HG03378 (cell line): ENCODE measurements around the gene FANCC.

ENCODE experiments used
- ATAC-seq: cut with Tn5 transposase; IDR thresholded peaks from one replicate; pipeline ENCODE4 v1.9.1; 2021; ENCODE audit warnings: mild to moderate bottlenecking, moderate library complexity; ENCODE audit not compliant: unreplicated experiment

FANCC gene

DNA sequence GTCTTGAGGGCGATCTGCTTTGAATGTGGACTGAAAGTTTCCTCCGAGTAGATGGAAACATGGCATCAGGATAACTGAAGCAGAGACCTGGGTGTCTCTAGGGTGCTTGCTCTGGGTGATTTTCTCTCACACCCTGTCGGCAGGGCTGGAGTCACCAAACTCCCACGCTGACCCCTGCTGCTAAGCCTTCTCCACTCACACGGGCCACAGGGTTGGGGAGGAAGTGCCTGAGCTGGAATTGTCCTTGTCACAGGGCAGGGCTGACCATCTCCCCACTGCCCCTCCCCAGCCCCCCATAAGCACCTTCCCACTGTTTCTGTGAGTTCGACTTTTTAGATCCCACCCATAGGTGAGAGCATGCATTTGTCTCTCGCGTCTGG, 212.9 kb downstream of the FANCC start:
- no peak for ATAC-seq

DNA sequence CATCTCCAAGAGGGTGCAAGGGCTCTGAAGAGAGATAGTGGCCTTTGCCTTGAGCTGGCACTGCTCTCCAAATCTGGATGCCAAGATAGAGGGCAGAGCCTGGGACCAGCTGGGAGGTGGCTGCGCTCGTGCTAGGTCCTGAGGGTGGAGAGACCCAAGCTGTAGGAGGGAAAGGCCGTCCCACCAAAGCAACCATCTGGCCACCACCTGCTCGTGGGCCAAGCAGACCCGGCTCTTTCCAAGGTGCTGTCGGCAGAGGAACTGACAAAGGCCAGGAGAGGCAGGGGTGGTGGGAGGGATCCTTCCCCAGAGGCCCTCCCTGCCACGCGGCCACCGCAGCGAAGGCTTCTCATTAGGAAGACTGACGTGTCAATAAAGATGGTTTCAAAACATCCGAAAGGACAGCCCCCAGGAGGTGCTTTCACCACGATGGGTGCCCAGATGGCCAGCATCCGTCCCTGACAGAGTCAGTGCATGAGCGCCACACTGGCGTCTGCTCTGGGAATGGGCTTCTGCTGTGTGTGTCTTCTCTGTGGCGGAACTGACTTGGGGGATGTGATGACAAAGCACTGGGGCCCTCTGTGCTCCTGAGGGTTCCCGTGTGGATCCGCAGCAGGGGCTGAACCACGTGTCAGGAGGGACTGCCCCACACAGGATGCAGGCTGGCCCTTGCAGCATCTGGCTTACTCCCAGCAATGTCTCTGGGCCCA, 213.5 kb downstream of the FANCC start:
- ATAC-seq: no peak

DNA sequence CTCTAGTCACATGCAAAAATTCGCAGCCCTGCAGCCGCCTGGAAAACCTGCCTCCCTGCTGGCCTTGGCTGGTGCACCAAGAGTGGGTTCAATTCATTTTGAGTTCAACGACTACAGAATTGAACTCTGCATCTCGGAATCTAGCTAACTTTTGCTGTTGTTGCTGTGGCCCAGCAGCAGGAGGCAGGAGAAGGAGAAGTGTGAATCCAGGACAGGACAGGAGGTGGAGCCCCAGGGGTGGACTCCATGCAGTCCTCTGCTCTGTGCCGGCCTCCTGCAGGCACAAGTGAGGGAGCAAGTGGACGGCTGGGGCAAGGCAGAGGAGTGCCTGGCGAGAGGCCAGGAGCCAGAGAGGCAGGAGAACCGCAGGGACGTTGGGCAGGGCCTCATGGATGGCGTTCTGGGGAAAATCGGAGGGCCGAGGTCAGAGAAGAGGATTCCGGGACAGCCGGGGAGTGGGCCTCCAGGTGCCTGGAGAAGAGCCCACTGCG, 214.2 kb downstream of the FANCC start:
- ATAC-seq: no peak

DNA sequence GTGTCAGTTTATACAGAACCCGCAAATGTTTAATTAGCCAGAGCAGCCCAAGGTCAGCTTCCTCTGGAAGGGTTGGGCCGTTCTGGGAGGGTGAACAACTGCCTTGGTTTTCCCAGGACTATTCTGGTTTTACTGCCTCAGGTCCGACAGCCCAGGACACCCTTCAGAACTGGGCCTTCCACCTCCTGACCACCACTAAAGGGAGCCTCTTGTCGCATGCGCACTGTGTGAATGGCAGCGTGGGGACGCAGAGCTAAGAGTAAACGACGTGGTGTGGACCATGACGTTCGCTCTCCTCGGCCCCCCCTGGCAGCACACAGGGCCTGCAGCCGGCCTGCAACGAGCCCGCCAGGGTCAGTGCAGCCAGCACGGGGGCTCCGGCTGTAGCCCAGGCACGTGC, 214.9 kb downstream of the FANCC start:
- ATAC-seq: no peak

DNA sequence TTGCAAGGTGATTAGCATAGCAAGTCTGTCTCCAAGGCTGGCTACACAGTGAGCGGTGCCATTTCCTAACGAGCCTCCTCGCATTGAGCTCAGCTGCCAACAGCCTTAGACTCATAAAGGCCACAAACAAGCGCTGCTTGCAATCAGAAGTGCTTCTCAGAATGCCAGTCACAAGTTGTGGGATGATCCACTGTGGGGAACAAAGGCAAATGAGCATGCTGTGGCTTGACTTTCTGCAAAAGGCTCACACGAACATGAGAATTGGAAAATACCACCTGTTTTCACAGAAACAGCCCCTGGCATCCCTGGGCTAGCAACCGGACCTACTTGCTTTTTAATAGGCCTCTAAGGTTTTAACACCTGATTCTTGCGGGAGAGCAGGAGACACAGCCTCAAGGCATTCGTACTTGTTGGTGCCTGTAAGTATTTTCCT, 215.5 kb downstream of the FANCC start:
- ATAC-seq: no peak

DNA sequence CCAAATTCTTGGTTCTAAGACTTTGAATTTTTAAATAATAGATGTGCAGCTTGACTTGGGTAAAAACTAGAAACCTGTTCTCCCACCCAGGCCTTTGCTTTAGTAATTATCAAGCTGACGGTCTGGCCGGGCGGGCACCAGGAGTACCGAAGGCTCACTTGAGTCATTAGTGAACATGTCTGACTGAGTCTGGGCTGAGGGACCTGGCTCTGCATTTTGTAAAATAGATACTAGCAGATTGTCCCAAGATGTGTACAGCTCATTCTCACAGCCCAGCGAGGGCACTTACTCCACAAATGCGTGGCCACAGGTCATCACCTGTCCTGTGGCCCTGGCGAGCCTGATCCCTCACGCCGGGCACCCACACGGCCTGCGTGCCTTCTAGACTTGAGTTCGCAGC, 216.2 kb downstream of the FANCC start:
- ATAC-seq: no peak

DNA sequence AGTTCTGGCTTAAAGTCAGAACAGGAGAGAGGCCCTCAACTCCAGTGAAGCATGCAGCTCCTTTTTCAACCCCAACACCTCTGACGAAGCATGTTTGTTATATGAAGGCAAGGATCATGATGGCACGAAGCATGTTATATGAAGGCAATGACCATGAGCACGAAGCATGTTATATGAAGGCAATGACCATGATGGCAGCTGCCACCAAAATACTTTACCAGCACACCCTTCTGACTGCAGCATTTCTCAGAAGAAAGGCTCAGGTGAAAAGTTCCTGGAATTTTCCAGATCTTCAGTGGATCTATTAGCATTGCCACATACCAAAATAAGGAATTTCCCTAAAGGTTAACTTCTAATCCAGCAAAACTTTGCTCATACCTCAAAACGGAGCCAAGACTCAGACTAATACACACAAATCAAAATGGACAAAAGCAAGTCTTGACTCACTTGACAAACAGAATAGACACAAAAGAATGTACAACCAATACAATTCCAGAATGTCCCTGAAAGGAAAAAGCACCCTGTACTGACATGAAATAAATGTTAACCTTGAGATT, 217.4 kb downstream of the FANCC start:
- no peak for ATAC-seq

DNA sequence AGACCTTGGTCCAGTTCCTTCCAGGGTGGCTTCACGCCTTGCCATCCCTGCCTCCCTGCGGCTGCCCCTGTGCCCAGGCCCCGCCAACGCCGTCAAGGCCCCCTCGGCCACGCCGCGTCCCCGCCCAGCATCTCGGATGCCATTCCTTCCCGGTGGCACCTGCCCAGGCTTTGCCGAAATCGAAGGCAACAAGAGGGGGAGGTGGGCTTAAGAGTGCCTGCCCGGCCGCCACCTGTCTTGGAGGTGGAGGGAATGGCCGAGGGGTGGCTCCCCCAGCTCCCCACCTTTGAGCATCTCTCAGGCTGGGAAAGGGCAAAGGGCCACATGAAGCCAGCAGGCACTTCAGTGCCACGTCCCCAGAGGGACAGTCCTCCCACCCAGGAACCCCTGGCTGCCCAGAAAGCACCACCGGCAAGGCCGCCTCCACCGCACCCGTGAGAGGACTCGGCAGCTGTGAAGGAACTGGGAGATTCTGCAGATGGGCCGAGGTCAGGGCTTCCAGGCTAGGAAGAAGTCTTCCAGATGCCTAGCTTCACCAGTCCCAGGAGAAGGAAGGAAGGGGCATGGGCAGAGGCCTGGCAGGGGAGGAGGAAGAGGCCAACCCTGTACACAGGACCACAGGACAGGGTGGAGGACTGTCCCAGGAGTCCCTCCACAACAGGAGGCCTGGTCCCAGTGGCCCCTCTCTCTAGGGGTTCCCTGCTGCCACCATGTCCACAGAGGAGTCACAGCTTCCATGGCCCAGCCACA, 218.0 kb downstream of the FANCC start:
- no peak for ATAC-seq

DNA sequence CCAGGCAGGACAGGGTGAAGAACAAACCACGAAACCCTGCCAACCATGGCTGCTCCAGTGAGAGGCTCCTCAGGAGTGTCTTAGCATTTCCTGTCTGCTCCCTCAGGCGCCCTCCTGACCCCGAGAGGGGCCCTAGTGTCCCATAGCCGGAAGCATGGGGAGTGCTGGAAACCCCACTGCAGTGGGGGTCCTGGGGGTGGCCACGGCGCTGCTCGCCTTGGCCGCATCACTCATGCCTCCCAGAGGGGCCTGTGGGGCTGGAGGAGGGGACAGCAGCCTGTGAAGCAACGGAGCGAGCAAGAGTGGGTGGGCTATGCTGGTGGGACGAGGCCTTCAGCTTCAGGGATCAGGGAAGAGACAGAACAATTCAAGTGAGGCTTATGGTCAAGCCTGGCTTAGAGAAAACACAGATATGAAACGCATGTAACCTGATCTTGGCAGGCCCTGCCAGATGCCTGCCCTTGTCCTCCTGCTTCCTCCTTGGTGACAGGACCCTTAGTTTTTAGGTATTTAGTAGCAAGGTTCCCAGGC, 219.1 kb downstream of the FANCC start:
- ATAC-seq: no peak

DNA sequence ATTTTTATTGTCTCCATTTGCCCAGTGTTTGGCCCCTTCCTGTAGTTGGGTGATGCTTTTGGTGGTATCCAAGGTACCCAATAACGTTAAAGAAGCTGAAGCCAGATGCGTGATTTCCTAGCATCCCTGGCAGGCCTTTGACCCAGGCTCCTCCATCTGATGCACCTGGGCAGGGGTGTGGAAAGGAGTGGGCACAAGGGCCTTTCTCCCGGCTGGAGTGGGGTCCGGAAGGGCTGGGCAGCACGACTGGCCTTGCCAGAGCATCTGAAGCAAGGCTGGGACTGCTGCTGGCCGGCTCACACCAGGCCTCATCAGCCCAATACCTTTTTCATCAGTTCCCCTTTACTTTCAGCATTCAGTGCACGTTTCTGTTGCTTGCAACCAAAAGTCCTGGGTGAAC, 220.2 kb downstream of the FANCC start:
- no peak for ATAC-seq

DNA sequence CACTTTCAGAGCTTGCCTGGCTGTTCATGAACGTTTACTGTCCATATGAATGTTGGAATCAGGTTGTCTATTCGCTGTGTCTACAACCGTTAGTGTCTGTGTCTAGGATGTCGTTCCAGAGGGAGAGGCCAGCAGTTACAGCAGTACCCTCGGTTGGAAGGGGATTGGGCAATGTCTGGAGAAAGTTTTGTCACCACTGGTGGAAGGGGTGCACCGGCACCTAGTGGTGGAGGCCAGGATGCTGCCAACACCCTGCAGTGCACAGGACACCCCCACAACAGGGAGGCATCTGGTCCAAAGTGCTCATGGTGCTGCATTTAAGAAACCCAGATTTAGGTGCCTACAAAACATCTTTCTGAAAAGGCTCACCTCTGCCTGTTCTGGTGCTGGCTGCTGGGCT, 220.7 kb downstream of the FANCC start:
- ATAC-seq: no peak

DNA sequence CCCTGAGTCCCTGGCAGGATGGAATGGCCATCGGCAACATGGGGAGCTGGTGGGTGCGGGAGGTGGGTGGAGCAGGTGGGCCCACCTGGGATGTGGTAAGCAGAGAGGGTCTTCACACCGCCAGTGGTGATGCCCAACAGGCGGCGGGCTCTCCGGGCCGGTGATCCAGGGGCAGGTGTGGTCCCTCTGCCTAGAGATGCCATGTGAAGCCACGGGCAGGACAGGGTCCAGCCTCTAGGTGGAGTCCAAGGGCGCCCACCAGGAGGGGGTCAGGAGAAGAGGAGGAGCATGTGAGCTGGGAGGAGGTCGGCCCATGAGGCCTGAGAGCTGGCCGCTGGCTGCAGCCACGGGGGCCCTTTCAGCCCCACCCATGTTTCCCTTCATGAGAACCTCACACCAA, 221.1 kb downstream of the FANCC start:
- ATAC-seq: no peak

DNA sequence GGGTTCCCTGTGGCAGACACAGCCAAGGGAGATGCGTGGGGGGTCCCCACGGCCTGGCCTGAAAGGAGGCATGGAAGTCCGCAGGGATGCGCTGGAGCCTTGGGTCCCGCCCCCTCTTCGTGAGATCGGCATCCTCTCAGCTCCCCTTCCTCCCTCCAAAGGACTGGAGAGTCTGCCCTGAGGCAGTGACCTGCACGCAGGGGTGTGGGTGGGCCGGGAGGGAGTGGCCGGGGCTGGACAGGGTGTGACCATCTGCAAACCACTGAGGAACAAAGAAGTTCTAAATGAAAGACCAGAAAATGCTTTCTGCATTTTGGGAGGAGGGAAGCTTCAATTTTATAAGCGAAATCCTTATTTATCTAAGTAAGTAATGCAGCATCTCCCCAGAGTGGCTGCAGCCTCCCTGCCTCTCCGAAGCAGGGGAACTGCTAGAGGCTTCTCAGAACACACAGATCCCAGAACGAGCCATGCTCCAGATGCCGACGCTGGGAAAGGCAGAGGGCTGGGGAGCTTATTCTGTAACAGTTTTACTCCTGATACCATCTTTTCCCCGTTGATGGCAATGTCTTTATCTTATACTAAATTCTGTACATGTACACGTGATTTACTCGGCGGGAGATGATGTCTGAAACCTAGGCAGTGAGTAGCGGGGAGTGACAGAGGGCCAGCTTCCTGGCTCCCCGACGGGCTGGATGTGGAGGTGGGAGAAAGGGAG, 221.7 kb downstream of the FANCC start:
- no peak for ATAC-seq

DNA sequence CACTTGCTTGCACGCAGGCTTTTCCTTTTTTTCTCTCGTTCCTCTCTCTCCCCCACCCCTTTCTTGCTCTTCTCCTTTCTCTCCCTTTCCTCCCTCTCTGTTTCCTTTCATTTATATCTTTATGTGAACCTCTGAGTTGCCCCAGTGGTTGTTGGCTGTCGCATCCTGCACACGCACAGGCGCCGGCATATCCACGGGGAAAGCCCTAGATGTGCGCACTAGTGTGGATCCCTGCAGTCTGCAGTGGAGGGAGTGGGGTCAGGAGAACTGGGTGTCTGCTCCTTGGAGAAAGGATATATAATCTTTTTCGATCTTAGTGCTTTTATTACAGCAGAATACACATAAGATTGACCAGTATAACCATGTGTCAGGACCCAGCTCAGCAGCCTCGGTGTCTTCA, 223.5 kb downstream of the FANCC start:
- no peak for ATAC-seq

DNA sequence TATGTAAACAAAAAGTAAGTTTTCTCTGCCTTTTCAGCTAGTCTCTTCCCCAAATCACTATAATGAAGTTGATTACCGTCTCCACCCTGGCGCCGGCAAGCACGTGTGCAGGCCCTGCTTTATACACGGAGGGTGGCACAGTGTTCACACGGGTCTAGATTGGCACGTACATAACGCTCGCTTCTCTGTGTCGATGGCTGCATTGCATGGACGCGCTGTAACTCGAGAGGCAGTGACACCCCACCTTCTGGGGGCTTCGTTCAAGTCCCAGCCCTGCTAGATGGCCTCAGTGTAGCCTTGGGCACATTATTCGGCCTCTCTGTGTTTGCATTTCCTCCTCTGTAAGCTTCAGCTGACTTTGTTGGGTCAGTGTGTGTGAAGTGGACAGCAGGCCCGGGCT, 223.9 kb downstream of the FANCC start:
- ATAC-seq: no peak

DNA sequence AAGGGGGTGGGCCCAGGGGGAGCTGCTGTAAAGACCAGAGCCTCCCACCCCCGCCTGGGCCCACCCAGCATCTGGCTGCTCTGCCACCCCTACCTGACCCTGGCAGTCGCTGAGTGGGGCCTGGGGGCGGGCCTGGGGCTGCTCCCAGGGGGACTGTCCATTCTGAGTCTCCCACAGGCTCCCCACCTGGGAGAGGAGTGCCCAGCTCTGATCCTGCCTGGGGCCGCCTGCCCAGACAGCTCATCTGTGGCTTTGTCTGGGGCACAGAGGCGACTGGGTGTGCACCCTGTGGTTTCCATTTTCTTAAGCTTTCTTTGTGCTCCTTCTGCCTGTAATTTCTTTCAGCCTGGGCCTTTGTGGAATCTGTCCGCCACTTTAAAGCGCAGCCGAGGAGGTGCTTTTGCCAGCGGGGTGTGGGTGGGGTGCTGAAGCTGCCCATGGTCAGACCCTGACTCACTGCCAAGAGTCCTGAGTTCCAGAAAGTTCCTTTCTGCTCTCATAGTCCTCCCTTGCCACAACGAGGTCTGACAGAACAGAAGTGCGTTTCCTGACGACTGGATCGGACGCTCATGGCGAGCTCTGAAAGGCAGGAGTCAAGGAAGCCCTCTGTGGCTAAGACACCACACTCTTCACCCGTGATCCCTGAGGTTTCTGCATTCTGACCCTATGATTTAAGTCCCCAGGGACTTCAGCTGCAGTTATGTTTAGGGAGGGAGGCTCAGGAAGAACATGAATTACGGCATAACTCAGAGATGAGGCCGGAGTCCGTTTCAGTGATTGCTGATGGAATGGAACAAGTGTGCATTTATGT, 225.0 kb downstream of the FANCC start:
- ATAC-seq: no peak

DNA sequence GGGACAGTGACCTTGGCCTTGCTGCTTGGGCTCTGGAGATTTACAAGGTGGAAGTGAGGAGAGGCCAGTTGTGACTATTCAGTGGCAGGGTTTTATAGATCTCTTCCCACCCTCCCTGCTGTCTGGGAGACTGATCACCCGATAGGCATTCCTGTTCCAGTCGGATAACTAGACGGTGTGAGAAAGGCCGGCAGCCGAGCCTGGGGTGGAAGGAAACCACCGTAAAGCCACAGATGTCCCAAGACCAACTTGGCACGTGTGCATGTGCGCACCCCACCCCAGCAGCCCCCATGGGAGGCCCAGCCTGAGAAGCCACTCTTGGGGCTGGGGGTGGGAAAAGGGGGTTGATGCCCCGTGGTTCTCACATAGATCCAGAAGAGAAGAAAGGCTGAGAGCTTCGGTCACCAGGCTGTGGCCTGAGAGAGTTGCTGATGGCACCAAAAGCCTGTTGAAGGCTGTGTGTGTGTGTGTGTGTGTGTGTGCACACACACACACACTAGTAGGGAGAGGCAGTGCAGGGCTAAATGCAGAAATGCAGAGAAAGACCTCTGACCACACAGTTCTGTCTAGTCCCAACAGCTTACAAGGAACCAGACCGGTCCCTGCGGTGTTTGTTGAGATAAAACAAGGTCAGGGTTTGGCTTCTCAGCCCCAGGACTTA, 225.8 kb downstream of the FANCC start:
- no peak for ATAC-seq

DNA sequence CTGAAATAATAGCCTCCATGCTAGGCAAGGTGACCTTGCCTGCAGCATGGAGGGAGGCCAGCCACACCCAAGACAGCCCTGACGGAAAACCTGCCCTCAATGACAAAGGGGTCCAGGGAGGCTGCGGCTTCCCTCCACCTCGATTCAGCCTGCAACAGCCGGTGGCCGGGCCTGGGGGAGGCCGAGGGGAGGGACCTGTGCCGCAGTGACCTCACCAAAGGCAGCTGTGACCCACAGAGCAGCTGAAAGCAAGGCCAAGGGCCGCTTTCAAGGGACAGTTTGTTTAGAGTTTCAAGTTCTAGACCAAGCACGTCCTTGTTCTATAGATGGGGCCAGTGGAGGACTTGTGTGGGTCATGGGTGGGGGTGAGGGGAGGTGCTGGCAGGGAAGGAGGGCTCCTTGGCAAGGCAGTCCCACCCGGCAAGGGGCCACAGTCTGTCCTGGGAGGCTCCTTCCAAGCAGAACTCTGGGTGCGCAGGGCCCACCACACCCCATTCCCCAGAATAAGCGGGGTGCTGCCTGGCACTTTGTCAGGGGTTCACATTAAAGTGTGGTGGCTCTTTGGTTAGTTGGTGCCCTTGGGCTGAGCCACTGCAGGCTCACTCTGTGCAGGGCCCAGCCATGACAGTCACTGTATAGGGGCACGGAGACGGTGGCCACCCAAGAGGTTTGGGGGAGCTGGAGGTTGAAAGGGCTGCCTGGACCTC, 226.5 kb downstream of the FANCC start:
- no peak for ATAC-seq
